Measurements from ENCODE around the gene PCYT1A.

DNA sequence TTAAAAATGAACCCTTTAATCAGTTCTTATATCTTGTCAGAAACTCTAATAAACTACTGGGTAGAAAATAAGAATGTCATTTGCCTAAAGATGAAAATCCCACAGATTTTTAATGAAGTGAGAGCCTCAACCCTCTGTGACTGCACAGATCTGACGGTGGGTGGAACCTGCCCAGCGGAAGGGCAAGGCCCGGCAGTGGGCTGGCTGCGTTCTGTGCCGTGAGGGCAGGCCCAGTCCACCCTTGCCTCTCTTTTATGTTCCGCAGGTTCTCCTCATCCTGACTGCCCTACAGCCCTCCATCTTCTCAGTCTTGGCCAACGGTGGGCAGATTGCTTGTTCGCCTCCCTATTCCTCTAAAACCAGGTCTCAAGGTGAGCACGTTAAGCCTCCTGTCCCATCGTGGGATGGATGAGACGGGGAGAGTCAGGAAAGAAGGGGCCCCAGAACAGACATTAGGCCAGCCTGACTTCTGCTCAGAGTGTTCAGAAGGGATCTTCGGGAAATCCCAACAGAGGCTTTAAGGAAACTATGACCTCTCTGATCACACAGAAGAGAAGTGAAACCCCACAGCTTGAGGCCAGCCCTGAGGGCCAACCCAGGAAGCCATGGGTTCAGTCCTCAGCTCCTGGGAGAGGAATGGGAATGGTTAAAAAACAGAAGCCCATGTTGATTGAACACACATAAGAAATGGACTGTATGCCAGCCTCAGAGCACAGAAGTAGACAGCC lies 55.2 kb downstream of the PCYT1A start:
- TF ChIP-seq EZH2 (IDR thresholded peaks at IDR 0.05; ENCODE audit: borderline replicate concordance, insufficient read depth, low read depth, low read length, poor library complexity, severe bottlenecking) = no peak
- TF ChIP-seq, protein P1, sequence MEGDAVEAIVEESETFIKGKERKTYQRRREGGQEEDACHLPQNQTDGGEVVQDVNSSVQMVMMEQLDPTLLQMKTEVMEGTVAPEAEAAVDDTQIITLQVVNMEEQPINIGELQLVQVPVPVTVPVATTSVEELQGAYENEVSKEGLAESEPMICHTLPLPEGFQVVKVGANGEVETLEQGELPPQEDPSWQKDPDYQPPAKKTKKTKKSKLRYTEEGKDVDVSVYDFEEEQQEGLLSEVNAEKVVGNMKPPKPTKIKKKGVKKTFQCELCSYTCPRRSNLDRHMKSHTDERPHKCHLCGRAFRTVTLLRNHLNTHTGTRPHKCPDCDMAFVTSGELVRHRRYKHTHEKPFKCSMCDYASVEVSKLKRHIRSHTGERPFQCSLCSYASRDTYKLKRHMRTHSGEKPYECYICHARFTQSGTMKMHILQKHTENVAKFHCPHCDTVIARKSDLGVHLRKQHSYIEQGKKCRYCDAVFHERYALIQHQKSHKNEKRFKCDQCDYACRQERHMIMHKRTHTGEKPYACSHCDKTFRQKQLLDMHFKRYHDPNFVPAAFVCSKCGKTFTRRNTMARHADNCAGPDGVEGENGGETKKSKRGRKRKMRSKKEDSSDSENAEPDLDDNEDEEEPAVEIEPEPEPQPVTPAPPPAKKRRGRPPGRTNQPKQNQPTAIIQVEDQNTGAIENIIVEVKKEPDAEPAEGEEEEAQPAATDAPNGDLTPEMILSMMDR (IDR thresholded peaks at IDR 0.05) = no peak

Measured in B cell (primary cell).